ENCODE measurements around the gene NKD2.
"Not testable (repeated sequence)": the region's sequence is repeated elsewhere in the genome, so short reads cannot be mapped to it uniquely, and the experiment has no call there.

The NKD2 gene

DNA sequence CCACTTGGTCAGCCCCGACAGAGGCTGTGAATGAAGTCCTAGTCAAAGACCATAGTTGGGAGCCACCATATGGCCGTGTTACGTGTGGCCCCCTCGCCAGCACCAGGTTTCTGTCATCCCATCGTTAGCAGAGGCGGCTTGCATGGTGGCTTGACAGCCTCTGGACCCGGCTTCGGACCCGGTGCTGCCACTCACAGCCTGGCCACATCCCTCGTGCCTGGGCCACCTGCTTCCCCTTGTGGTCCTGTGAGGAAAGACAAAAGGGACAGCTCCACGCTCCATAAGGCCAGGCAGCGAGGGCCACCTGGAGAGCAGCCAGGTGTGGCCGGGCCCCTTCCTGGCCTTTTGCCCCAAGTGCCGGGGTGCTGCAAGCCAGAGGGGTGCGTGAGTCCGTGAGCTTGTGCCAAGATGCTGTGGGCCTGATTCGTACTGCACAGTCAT lies 6.2 kb downstream of the NKD2 start:
- no peak for DNase-seq

DNA sequence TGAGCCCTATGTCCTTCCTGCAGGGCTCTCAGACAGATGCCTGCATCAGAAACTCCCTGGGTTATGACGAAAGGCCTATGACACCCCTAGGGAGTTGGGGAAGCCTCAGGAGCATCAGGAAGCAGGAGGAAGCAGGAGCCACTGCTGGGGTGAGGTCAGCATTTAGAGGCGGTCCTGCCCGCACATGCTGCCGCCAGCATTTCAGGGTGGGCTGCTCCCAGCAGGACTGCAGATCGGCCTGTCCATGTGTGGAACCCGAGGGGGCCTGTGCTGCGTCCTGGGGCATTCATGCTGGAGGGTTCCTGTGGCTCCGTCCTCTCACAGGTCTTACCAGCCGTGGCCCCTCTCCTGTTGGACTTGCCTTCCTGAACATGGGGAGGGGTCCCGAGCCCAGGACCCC lies 6.9 kb downstream of the NKD2 start:
- no peak for DNase-seq

DNA sequence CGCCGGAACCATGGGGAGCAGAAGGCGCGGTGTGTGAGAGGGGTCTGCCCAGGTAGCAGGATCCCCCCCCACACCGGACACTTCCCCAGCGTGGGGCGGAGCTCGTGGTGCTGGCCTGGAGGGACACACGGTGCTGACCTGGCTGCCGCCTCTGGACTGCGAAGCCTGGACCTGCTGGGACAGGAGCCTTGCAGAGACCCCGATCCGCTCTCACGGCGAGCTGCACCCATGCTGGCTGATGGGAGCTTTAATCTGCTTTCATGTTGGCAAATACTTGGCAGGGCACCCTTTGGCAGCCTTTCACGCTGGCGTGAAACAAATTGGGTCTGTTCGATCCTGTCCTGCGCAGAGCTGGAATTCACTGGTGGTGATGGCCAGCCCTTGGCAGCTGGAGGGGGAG lies 7.4 kb downstream of the NKD2 start:
- no peak for DNase-seq

DNA sequence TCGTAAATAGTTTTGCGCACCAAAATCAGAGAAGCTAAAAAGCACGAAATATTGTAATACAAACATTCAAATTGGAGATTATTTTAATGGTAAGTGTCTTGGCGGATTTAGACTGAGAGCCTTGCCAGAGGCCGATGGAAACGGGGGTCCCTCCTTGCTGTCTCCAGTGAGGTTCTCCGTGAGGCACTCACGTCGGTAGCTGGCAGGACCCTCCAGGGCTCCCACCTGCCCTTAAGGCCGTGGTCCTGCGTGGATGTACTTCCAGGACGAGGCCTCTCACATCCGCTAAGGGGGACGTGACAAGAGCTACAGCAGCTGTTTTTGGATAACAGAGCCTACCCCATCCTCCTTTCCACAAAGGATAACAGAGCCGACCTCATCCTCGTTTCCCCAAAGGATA lies 7.9 kb downstream of the NKD2 start:
- no peak for DNase-seq

DNA sequence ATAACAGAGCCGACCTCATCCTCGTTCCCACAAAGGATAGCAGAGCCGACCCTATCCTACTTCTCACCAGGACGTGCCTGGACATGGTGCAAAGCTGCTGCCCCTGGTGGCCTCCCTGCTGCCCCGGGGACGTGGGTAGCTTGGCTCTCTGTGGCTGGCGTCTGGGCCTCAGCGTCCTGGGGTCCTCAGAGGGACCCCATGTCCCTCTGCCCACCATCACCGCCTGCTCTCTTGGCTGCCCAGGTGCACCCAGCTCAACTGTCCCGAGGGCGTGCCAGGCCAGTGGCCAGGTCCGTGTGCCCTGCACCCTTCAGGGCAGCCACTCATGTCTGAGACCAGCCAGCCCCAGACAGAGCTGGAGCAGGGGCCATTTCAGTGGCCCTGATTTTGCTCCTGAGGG lies 8.5 kb downstream of the NKD2 start:
- DNase-seq, result no peak

DNA sequence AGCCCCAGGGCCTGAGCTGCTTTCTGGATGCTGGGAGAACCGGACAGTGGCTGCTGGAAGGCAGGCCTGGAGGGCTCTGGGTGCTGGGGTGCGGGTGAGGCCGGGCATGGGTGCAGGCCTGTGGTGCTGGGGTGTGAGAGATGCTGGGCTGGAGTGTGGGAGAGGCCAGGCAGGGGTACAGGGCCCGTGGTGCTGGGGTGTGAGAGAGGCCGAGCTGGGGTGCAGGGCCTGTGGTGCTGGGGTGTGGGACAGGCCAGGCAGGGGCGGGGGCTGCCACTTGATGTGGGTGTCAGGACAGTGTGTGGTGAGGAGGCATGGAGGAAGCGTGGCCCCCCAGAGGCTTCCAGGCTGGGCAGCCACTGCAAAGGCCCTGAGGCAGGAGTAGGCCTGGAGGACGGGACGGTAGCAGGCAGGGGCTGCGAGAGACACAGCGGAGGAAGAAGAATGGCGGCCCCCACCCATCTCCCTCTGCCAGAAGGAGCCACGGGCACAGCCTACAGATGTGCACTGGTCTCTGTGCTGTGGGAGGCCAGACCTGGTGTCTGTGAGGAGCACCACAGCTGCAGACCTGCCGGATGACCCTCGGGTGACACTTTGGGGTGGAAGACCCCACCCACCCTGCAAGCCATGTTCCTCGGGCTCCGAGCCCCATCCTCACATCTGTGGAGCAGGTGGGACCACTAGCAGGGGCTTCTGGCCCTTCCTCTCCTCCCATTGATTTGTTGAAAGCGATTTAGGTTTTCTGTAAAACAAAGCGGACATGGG lies 9.3 kb downstream of the NKD2 start:
- no peak for DNase-seq

DNA sequence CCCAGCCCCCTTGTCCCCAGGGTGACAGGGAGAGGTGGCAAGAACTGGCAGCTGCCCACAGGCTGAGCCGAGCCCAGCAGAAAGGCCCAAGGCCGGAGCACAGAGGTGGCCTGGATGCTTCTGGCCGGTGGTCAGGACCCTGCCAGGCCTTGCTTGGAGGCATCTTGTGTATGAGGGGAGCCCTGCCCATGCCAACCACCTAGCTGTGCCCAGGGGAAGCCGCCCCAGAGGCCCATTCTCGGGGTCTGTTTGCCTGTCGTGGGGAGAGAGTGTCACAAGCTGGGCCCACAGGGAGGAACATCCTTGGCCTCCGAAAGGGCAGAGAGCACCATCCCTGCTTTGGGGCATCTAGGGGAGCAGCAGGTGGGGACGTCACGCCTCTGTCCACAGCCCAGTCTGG lies 10.0 kb downstream of the NKD2 start:
- no peak for DNase-seq

DNA sequence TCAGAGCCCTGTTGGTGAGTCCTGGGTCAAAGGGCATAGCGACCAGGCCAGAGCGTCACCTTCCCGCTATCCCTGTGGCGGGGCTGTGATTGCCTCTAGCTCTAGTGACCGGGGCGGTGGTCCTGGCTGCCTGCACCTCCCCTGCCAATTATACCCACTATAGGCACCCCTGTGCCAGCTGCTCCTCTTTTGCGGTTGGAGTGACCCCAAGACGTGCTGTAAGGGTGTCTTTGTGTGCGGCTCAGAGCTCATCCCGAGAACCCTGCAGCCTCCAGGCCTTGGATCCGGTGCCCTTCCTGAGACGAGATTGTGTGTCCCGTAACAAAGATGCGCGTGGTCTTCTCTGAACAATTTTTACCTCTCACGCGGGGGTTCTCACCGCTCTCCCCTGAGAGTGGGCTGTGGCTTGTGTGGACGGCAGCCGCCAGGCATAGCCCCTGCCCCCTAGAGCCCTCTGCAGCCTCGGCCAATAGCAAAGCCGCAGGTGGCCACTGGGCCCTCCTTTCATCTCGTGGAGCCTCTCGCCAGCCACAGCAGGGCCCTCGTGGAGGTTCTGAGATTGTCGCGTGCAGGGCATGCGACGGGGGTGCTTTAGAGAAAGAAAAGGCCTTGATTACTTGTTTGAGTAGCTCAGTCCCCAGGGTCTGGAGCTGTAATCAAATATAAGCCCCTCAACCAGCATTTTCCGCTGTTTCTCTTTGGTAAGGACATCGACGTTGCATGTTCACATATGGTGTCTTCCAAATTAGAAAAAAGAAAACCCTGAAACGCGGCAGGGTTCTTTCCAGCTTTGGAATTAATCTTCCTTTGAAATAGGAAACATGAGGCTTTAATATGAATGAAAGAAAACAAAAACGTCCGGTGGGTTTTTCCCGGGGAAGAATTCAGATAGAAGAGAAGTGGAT lies 10.7 kb downstream of the NKD2 start:
- DNase-seq, result no peak

DNA sequence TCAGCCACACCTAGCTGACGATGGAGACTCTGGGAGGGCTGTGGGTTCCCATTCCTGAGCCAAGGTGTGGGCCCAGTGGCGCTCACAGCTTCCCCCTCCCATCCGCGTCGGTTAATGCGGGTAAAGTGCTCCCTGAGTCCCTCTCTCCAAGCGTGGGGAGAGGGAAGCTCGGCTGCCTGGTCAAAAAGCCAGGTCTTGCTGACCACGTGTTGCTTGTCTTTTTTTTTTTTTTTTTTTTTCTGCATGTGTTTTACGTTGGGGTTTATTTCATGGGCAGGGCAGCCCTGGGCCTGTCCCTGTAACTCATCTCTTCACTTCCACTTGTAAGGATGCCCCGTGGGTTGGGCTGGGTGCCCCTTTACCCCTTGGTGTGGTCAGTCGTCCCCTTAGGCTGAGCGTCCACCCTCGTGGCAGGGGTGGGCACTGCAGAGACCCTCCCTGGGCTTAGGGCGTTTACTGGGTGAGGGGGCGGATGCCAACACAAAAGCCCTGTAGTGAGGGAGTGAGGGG lies 11.9 kb downstream of the NKD2 start:
- no peak for DNase-seq

DNA sequence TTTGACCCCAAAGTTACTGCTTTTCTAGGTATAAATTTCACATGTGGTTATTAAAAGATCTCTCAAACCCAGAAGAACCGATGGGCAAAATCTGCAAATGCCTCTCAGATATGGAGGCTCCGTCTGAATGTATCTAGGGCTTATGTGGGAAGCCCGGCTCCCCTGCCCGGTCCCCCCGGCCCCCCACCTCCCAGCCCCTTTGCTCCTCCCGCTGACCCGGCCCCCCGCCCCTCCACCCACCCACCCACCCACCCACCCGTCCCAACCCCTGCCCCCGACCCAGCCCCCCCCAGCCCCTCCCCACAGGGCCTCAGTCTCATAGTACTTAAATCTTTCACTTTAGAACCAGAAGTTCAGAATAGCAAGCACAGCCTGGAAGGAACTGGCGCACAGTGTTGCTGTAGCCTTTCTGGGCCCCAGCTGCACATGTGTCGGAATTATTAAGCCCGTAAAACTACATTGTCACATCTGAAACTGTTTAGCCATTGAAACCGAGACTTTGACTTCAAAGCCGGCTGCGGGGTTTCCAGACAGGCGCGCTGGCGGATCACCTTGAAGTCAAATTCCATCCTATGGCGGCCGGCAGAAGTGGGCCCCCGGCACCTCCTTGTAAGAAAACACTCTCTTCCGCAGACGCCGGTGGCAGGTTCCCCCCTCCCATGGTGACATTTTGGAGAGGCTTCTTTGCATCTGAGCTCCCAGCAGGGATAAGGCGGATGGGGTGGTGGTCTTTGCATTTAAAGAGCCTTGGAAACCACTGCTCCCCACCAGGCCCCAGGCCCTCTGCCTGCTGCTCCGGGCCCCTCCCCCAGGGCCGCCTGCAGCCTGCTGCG lies 12.8 kb downstream of the NKD2 start:
- DNase-seq, result no peak

DNA sequence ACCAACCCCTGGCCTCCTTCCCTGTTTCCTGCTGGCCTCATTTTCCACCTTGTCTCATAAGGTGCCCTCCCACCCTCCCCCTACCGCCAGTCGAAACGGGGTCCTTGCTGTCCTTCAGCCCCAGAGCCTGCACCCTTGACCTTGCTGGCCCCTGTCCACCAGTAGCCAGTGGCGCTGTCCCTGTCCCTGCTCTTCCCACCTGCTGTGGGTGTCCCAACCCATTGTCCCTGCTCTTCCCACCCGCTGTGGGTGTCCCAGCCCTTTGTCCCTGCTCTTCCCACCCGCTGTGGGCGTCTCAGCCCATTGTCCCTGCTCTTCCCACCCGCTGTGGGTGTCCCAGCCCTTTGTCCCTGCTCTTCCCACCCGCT lies 13.4 kb downstream of the NKD2 start:
- DNase-seq, result not testable (repeated sequence)

DNA sequence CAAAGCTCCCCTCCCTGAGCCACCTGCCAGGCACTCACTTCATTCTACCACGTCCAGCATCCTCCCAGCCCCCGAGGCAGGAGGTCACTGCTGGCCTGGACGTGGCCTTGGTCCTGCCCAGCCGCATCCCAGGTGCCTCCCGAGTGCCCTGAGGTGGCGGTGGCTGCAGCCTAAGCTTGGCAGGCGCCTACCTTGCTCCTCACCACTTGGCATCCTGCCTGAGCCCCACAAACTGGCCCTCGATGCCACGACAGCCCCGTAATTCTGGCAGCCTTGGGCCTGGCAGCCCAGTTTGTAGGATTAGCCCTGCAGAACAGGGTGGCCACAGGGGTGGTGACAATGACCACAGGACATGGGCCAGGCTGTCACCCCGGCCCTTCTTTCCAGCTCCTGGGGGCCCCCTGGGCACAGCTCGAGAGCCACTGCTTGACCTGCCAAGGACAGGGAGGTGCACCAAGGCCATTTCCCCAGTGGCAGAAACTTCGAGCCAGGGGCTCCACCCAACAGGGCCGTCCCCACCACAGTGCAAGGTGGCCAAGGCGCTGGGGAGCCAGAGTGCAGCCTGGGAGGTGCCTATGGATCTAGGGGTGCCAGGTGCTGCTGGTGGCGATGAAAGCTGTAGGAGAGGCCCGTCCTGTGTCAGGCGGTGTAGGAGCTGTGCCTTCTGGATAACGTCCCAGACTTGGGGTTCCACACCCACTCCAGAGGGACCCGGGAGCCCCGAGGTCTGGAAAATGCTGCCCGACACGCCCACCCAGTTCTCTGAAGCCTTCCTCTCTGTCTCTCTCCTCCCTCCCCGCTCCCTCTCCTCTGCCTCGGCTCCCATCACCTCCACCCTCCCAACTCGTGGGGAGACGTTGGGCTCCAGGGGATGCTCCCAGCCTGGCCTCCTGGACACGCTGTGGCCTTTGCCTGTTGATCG lies 18.4 kb downstream of the NKD2 start:
- no peak for DNase-seq

DNA sequence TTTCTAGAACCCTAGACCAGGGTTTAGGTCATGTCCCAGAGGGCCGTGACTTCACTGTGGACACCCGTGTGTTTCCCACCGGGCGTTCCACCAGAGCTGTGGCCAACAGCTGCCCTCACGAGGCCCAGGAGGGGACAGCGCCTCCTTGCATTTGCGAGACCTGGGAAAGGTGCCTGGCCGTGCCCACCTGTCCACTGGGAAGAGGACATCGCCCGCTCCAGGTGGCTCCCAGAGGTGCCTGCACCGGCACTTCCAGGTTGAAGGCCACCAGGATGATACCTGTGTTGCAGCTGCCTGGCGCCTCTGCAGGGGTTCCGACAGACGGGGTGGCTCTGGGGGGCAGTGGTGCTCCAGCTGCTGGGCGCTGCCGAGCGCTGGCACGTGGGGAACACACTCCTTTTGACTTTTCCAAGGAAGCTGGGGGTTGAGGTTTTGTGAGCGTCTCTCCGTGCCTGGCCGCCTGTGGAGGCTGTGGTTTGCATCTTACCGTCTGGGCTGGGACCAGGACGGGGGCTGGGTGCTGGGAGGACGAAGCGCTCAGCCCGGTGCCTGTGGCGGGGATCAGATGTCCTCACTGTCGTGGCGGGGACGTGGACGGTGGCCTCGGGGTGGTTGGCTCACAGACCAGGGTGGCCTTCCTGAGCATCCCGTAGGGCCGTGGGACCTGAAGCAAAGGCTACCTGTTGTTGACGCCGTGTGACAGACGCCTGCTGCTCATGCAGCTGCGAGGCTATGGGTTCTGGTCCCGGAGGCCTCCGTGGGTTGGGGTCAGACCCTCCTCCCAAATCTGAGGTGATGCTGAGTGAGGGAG lies 19.2 kb downstream of the NKD2 start:
- no peak for DNase-seq

DNA sequence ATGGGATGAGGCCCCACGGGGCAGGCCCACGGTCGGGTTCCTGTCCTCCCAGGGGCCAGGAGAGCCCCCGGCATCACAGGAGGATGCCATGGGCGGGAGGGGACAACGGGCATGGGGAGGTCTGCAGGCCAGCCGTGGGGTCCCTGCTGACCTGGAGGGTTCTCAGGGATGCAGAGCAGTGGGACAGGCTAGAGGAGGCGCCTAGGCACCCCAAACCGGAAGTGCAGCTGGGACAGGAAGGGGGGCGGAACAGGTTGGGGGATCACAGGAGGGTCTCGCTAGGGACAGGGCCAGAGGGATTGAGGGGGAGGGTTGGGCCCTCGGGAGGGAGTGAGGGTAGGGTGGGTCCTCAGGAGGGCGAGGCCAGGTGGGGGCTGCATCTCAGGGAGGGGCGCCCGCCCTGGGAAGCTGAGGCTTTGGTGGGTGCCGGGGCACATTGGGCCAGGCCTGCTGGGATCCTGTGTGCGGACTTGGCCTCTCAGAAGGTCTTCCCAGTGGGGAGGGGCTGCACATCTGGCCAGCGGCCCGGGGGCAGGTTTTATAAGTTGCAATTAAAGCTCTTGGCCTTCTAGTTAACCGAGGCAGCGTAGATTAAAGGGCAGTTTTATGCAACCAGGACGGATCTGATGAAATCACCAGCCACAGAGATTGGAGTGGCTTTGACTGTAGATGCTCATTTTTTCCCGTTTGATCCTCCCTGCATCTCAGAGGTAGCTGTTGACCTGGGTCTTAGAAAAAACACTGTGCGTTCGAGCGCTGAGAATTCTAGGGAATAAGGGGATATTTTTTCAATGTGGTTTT lies 20.1 kb downstream of the NKD2 start:
- no peak for DNase-seq

DNA sequence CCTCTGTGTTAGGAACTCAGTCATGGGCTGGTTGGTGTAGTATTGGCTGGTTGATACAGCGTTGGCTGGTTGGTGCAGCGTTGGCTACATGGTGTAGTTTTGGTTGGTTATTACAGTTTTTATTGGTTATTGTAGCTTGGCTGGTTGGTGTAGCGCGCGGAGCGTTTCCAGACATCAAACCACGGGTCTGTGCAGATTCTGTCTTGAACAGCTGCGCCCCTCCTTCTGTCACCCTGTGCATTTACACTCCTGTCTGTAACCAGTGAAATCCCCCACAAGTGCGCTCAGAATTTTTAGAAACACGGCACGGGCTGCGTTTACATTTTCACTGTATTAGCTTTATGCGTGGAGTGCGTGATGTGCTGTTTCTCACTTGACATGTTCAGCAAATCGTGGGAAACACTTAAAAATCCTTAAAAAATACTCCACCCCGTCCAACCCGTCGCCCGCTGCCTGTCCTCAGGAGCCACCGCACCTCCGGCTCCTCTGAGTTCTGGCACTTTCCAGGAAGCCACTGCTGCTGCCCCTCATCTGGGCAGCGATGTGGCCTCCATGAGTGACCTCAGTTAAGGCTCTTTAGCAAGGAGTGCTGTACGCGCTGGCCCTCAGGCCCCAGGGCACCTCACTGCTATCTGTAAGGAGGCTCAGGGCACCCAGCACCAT lies 20.8 kb downstream of the NKD2 start:
- no peak for DNase-seq

DNA sequence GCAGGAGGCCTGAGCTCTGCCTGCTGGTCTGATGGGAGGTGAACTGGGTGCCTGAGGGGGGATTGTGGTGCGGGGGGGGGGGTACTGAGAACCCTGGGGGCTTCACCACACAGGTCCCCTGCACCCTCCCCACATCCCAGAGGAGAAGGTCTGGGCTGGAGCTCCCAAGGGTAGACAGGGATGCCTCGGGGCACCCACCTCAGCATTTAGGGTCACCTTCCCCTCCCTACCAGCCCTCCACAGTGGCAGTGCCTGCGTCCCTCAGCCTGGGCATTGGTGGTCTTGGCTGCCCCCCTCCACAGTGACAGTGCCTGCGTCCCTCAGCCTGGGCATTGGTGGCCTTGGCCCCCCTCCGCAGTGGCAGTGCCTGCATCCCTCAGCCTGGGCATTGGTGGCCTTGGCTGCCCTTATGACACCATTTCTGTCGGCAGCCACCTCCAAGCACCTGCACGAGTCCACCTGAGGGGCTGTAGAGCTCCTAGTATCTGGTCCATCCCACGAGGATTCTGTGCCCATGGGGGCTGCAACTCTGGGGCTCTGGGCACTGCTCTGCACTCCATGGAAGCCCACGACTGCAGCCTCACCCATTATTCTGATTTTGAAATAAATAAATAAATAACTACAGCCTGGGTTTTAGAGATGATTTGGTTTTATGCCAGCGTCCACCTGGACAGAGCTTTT lies 21.5 kb downstream of the NKD2 start:
- no peak for DNase-seq

DNA sequence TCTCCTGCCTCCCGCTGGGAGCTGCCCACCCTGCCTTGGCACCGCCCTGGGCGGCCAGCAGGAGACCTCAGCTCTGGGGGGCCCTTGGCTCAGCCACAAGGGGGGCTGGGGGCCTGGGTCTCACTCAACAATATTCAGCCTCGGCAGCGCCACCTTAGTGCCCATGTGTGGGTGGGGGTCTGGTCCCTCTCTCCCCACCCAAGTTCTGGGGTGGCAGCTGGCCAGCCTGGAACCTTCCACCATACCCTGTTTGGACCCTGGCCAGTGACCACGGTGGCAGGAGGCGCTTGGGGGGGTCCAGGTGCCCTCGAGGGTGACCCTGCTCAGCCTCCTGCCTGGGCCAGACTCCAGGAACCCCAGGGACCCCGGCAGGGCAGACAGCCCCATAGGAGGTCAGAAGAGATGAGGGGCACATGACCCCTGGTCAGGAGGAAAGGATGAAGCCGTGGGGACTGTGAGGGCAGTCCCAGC lies 22.2 kb downstream of the NKD2 start:
- DNase-seq, result no peak

DNA sequence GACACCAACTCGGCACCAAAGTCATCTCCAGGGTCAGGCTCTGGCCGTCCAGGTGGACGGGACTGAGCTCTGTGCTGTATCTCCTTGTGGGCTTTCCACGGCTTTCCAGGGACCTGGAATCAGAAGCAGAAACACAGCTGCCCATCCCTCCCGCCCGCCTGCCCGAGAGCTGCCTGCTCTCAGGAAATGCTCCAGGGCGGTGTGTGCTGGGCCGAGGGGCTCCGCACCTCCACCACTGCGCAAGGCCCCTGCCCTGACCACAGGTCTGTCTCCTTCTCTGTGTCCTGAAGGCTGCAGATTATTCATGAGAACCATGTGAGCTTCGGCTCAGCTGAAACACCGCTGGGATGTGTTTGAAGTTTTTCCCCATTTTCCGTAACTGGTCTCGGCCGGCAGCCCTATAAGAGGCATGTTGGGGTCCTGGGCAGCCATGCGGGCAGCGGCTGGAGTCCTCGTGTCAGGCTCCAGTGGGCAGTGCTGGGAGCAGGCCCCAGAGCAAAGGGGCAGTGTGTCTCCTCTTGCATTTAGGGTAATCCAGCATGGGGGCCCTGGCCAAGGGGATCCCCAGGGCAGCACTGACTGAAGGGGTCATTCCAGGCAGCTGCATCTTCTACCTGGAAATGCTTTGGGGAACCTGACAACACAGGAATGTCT lies 22.8 kb downstream of the NKD2 start:
- DNase-seq, result no peak
